Breast epithelium (tissue), 3 donors: Measurements from ENCODE around the gene ARR3.

Experiments used
- POLR2AphosphoS5 ChIP-seq, 3 donors: sonication (generic); formaldehyde crosslinking; IDR thresholded peaks; one replicate each; pipeline ENCODE4 v1.6.1; 2017; ENCODE audit warnings: antibody characterized with exemption in 3 of 3
- TF ChIP-seq, protein P1 (sequence below), 3 donors: fragments of 450-650 bp; IDR thresholded peaks; one replicate each; pipeline ENCODE4 v1.5.1; 2016 to 2017; ENCODE audit warnings: antibody characterized with exemption in 3 of 3, mild to moderate bottlenecking in 3 of 3, moderate library complexity in 3 of 3

GRCh38 chrX:70253377-70254062 is 14.6 kb upstream of the ARR3 start:
- TF ChIP-seq POLR2AphosphoS5 (IDR thresholded peaks at IDR 0.05): no peak
- TF ChIP-seq, protein P1, sequence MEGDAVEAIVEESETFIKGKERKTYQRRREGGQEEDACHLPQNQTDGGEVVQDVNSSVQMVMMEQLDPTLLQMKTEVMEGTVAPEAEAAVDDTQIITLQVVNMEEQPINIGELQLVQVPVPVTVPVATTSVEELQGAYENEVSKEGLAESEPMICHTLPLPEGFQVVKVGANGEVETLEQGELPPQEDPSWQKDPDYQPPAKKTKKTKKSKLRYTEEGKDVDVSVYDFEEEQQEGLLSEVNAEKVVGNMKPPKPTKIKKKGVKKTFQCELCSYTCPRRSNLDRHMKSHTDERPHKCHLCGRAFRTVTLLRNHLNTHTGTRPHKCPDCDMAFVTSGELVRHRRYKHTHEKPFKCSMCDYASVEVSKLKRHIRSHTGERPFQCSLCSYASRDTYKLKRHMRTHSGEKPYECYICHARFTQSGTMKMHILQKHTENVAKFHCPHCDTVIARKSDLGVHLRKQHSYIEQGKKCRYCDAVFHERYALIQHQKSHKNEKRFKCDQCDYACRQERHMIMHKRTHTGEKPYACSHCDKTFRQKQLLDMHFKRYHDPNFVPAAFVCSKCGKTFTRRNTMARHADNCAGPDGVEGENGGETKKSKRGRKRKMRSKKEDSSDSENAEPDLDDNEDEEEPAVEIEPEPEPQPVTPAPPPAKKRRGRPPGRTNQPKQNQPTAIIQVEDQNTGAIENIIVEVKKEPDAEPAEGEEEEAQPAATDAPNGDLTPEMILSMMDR (IDR thresholded peaks at IDR 0.05): no peak
